ENCODE results near the gene OR1D5. TPM values are rescaled to one million over a fixed set of nuclear protein-coding genes. Genes with fewer than 3 reads are reported as not detected.

Gene OR1D5
- total and polyA plus RNA-seq, 3 donors from 2014 or later: not detected

DNA sequence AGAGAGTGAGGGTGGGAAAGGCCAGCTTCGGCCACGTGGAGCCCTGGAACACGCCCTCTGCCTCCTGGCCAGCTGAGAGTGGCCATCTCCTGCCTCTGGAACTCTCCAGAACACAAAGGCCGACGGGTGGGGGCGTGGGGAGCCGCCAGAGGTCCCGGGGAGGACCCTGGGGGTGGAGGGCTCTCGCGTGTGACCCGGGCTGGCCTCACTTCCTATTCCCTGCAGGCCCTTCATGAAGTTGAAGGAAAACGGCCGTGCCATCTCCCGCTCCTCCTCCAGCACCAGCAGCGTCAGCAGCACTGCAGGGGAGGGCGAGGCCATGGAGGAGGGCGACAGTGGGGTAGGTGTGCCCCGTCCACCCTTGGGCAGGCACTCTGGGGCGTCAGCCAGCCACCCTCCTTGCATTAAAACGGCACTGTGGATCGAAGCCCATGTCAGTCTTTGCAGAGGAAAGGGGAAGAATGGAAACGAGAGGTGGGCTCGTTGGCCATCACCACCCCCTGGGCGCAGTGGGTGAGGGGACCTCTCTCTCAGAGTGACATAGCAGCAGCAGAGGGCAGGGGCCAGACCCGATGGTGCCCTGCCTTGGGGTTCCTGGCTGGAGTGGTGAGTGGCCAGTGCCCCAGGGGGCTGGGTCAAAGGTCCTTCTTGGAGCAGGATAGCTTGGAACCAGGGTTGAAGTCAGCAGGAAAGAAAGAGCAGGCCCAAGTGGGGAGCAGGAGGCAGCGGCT is 37.1 kb downstream of the OR1D5 start:
- no peak for DNase-seq
- H3K27me3 ChIP-seq: no peaks in the 10 kb centered on the region
- H3K4me1 ChIP-seq: no peaks in the 10 kb centered on the region
- no peaks in the 10 kb centered on the region for H3K36me3 ChIP-seq (ENCODE audit: low read depth, missing control alignments)
- no peak for TF ChIP-seq POLR2A (IDR thresholded peaks at IDR 0.05)
- TF ChIP-seq, protein P1, sequence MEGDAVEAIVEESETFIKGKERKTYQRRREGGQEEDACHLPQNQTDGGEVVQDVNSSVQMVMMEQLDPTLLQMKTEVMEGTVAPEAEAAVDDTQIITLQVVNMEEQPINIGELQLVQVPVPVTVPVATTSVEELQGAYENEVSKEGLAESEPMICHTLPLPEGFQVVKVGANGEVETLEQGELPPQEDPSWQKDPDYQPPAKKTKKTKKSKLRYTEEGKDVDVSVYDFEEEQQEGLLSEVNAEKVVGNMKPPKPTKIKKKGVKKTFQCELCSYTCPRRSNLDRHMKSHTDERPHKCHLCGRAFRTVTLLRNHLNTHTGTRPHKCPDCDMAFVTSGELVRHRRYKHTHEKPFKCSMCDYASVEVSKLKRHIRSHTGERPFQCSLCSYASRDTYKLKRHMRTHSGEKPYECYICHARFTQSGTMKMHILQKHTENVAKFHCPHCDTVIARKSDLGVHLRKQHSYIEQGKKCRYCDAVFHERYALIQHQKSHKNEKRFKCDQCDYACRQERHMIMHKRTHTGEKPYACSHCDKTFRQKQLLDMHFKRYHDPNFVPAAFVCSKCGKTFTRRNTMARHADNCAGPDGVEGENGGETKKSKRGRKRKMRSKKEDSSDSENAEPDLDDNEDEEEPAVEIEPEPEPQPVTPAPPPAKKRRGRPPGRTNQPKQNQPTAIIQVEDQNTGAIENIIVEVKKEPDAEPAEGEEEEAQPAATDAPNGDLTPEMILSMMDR (IDR thresholded peaks at IDR 0.05): no peak
- no peak overlapping the region for H3K27ac ChIP-seq
- no peak overlapping the region for H3K4me3 ChIP-seq
- WGBS, 2 donors: 88 to 91% methylated on average over 23 to 26 of the region's 26 CpGs
- intact Hi-C loops (cut with DNase I; ENCODE audit: low total_unique reads): no loop called here
- H3K9me3 ChIP-seq: no peaks in the 10 kb centered on the region

DNA sequence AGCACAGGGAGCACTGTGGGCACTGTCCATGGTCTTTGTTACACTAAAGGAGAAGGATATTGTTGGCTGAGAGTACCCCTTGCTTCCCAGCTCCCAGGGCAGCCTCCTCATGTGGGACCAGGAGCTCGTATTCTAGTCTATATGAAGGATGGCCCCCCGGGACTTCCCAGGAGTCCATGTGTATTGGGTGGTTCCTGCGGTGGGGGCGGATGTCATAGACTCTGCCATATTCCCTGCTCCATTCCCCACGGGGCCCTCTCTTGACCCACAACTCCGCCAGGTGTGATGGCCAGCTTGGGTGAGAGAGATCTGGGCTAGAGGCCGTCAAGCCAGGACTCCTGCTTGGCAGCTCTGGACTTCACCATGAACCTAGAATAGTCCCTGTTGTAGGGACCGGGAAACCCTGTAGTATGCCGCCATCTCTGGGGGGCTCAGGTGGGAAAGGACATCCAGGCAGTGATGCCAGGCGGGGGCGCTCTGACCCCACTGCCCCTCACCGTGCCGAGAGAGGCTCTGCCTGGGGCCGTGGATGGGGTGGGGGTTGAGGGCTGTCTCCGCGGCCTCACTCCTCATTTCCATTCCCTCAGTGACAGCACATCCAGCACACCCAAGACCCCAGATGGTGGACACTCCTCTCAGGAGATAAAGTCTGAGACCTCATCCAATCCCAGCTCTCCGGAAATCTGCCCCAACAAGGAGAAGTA is 37.8 kb downstream of the OR1D5 start:
- no peaks in the 10 kb centered on the region for H3K9me3 ChIP-seq
- intact Hi-C loops (cut with DNase I; ENCODE audit: low total_unique reads): no loop called here
- no peaks in the 10 kb centered on the region for H3K4me1 ChIP-seq
- no peak for TF ChIP-seq POLR2A (IDR thresholded peaks at IDR 0.05)
- TF ChIP-seq, protein P1 (IDR thresholded peaks at IDR 0.05): no peak
- DNase-seq: no peak
- H3K27me3 ChIP-seq: no peaks in the 10 kb centered on the region
- H3K27ac ChIP-seq: no peak overlapping the region
- H3K36me3 ChIP-seq (ENCODE audit: low read depth, missing control alignments): no peaks in the 10 kb centered on the region
- WGBS, 2 donors: 89 to 93% methylated on average over 9 to 17 of the region's 17 CpGs
- no peak overlapping the region for H3K4me3 ChIP-seq

DNA sequence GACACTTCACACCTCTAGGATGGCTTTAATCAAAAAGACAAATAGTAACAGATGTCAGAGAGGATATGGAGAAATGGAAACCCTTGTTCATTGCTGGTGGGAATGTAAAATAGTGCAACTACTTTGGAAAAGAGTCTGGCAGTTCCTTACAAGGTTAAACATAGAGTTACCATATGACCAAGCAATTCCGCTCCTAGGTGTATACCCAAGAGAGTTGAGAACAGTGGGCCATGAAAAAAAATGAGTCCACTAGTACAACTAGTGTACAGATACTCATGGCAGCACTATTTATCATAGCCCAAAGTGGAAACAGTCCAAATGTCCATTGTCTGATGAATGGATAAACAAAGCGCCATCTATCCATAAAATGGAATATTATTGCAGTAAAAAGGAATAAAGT is 39.1 kb downstream of the OR1D5 start:
- Histone ChIP-seq H3K27me3 (no peaks in the 10 kb centered on the region), H3K4me1 (no peaks in the 10 kb centered on the region), H3K27ac (no peak overlapping the region), H3K36me3 (ENCODE audit: low read depth, missing control alignments) (no peaks in the 10 kb centered on the region), H3K4me3 (no peak overlapping the region), H3K9me3 (no peaks in the 10 kb centered on the region)
- 97 to 98% methylated on average over 2 of the region's 2 CpGs for WGBS, 2 donors
- DNase-seq: no peak
- intact Hi-C loops (cut with DNase I; ENCODE audit: low total_unique reads): no loop called here
- TF ChIP-seq POLR2A (IDR thresholded peaks at IDR 0.05): no peak
- TF ChIP-seq, protein P1 (IDR thresholded peaks at IDR 0.05): no peak

DNA sequence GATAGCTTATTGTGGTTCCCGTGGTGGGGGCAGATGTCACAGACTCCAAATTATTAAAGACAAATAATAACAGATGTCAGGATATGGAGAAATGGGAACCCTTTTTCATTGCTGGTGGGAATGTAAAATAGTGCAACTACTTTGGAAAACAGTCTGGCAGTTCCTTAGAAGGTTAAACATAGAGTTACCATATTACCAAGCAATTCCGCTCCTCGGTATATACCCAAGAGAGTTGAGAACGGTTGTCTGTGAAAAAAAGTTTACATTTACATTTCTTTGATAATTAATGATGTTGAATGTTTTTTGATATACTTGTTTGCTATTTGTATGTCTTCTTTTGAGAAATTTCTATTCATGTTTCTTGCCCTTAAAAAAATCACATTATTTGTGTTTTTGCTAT is 41.2 kb downstream of the OR1D5 start:
- Histone ChIP-seq H3K36me3 (ENCODE audit: low read depth, missing control alignments) (no peaks in the 10 kb centered on the region), H3K27ac (no peak overlapping the region), H3K27me3 (no peaks in the 10 kb centered on the region), H3K4me1 (no peaks in the 10 kb centered on the region), H3K4me3 (no peak overlapping the region), H3K9me3 (no peaks in the 10 kb centered on the region)
- 91 to 93% methylated on average over 4 of the region's 4 CpGs for whole genome bisulfite sequencing, 2 donors
- DNase-seq: no peak
- intact Hi-C loops (cut with DNase I; ENCODE audit: low total_unique reads): no loop called here
- no peak for TF ChIP-seq POLR2A (IDR thresholded peaks at IDR 0.05)
- TF ChIP-seq, protein P1 (IDR thresholded peaks at IDR 0.05): no peak
